Measurements from ENCODE around the gene GEMIN5.

The GEMIN5 gene

GRCh38 chr5:154851351-154851750 is 86.7 kb downstream of the GEMIN5 start:
- TF ChIP-seq CTCF (IDR thresholded peaks at IDR 0.05; ENCODE audit: borderline replicate concordance, extremely low read depth, low read length, poor library complexity, severe bottlenecking) (no peak), EZH2 (IDR thresholded peaks at IDR 0.05; ENCODE audit: borderline replicate concordance, low read depth, low read length, severe bottlenecking) (no peak)

GRCh38 chr5:154850255-154851062 is 87.6 kb downstream of the GEMIN5 start, which contains the start of gene FAXDC2:
Gene FAXDC2, minus strand, starts transcription at chr5:154850603. Its CDS starts 12,425 bp downstream, at chr5:154838178.
- TF ChIP-seq EZH2 (IDR thresholded peaks at IDR 0.05; ENCODE audit: borderline replicate concordance, low read depth, low read length, severe bottlenecking): no peak
- no peak for TF ChIP-seq CTCF (IDR thresholded peaks at IDR 0.05; ENCODE audit: borderline replicate concordance, extremely low read depth, low read length, poor library complexity, severe bottlenecking)
- Histone ChIP-seq H3K36me3 (ENCODE audit: insufficient read depth, low read length) (no peaks in the 10 kb centered on the region), H3K4me3 (ENCODE audit: low read depth in 1 of 2, low read length in 2 of 2) (no peak within 1 kb of the TSS), H3K4me2 (ENCODE audit: insufficient read depth, low read length) (no peak within 1 kb of the TSS), H3K27me3 (ENCODE audit: insufficient read depth, low read length, poor library complexity) (no peaks in the 10 kb centered on the region), H3K79me2 (ENCODE audit: insufficient read depth, low read length) (no peaks in the 10 kb centered on the region), H3K27ac (ENCODE audit: low read length) (no peak within 1 kb of the TSS), H3K4me1 (ENCODE audit: insufficient read depth, low read length) (no peaks in the 10 kb centered on the region), H2AFZ (ENCODE audit: low read depth, low read length) (no peak within 1 kb of the TSS), H4K20me1 (ENCODE audit: insufficient read depth, low read length) (no peaks in the 10 kb centered on the region), H3K9me3 (ENCODE audit: insufficient read depth, low read length, severe bottlenecking) (no peaks in the 10 kb centered on the region), H3K9ac (ENCODE audit: low read depth, low read length) (no peak within 1 kb of the TSS)
- ATAC-seq (ENCODE audit: insufficient read depth, low read depth): no peak
- no peak for DNase-seq

More at GRCh38 chr5:154851351-154851750, 86.7 kb downstream of the GEMIN5 start:
- H3K4me2 ChIP-seq (ENCODE audit: insufficient read depth, low read length): no peak overlapping the region
- no peak for ATAC-seq (ENCODE audit: insufficient read depth, low read depth)
- no peaks in the 10 kb centered on the region for H3K4me1 ChIP-seq (ENCODE audit: insufficient read depth, low read length)
- H4K20me1 ChIP-seq (ENCODE audit: insufficient read depth, low read length): no peaks in the 10 kb centered on the region
- no peaks in the 10 kb centered on the region for H3K27me3 ChIP-seq (ENCODE audit: insufficient read depth, low read length, poor library complexity)
- no peak overlapping the region for H3K4me3 ChIP-seq (ENCODE audit: low read depth in 1 of 2, low read length in 2 of 2)
- H3K36me3 ChIP-seq (ENCODE audit: insufficient read depth, low read length): no peaks in the 10 kb centered on the region
- no peaks in the 10 kb centered on the region for H3K79me2 ChIP-seq (ENCODE audit: insufficient read depth, low read length)
- H2AFZ ChIP-seq (ENCODE audit: low read depth, low read length): no peak overlapping the region
- no peak overlapping the region for H3K27ac ChIP-seq (ENCODE audit: low read length)
- DNase-seq: no peak
- H3K9me3 ChIP-seq (ENCODE audit: insufficient read depth, low read length, severe bottlenecking): no peaks in the 10 kb centered on the region
- no peak overlapping the region for H3K9ac ChIP-seq (ENCODE audit: low read depth, low read length)

- no peak overlapping the region for H3K4me3 ChIP-seq (ENCODE audit: low read depth in 1 of 2, low read length in 2 of 2)
- no peaks in the 10 kb centered on the region for H3K27me3 ChIP-seq (ENCODE audit: insufficient read depth, low read length, poor library complexity)
- no peak overlapping the region for H3K27ac ChIP-seq (ENCODE audit: low read length)
- H3K9me3 ChIP-seq (ENCODE audit: insufficient read depth, low read length, severe bottlenecking): no peaks in the 10 kb centered on the region
- H3K4me1 ChIP-seq (ENCODE audit: insufficient read depth, low read length): no peaks in the 10 kb centered on the region
- TF ChIP-seq EZH2 (IDR thresholded peaks at IDR 0.05; ENCODE audit: borderline replicate concordance, low read depth, low read length, severe bottlenecking) (no peak), CTCF (IDR thresholded peaks at IDR 0.05; ENCODE audit: borderline replicate concordance, extremely low read depth, low read length, poor library complexity, severe bottlenecking) (no peak)
- no peak overlapping the region for H3K4me2 ChIP-seq (ENCODE audit: insufficient read depth, low read length)
- ATAC-seq (ENCODE audit: insufficient read depth, low read depth): no peak
- no peak for DNase-seq
- no peak overlapping the region for H2AFZ ChIP-seq (ENCODE audit: low read depth, low read length)
- H3K36me3 ChIP-seq (ENCODE audit: insufficient read depth, low read length): no peaks in the 10 kb centered on the region
- no peak overlapping the region for H3K9ac ChIP-seq (ENCODE audit: low read depth, low read length)
- no peaks in the 10 kb centered on the region for H4K20me1 ChIP-seq (ENCODE audit: insufficient read depth, low read length)
- no peaks in the 10 kb centered on the region for H3K79me2 ChIP-seq (ENCODE audit: insufficient read depth, low read length)
These were observed 88.2 kb downstream of the GEMIN5 start for GRCh38 chr5:154849791-154850201.

All from DND-41 (cell line).